Stimulated activated CD8-positive, alpha-beta memory T cell treated with anti-CD3 and anti-CD28 coated beads, Interleukin-15, amount 100 ng/mL, for 1 hour (primary cell): Measurements from ENCODE around the gene NUDT1.

Experiments used
- DNase-seq: peaks from one replicate; pipeline ENCODE4 v3.0.0-alpha.2; 2020; ENCODE audit warnings: low read depth

Gene NUDT1

DNA sequence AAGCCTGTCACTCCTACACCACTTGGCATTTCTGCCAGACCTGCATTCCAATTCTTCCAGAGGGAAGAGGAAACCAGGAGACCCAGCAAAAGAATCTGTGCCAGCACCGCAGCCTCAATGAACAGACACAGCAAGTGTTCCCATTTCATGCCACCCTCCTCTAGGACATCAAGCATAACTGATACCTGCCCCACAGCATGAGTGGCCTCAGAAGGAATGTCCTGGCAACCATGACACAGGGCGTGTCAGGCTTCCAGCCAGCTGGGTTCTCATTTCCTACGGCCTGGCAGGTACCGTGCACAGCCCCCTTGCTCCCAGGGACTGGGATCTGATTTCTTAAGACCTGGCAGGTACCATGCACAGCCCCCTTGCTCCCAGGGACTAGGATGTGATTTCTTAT is 17.1 kb upstream of the NUDT1 start:
- DNase-seq = no peak

DNA sequence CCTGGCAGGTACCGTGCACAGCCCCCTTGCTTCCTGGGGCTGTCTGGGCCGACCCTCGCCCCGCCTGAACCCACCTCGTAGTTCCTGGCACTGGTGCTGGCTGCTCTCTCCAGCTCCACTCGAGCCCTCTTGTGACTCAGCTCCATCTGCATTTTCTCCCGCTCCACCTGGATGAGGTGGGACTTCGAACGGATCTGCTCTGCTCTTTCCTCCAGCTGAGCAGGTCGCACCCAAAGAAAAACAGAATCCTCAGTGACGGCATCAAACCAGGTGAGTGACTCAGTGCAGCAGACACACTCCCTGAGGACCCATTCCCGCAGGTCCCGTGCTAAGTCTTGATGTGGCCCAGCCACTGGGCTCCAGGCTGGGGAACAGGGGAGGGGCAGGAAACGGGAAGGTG is 16.7 kb upstream of the NUDT1 start:
- no peak for DNase-seq

DNA sequence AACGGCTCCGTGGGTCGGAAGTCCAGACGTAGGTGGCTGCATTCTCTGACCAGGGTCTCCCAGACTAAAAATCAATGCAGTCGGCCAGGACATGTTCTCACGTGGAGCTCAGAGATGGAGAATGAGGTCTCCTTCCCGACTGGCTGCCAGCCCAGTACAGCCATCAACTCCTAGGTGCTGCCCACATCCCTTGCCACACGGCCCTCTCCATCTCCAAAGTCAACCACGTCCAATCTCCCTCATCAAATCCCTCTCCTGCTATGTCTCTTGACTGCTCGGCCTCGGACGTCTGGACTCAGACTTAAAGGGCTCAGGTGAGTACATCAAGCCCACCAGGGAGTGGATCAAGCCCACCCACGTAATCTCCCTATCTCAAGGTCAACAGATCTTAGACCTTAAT is 16.2 kb upstream of the NUDT1 start:
- no peak for DNase-seq

- DNase-seq = no peak
These were observed 14.3 kb upstream of the NUDT1 start for GRCh38 chr7:2227699-2228098.

DNA sequence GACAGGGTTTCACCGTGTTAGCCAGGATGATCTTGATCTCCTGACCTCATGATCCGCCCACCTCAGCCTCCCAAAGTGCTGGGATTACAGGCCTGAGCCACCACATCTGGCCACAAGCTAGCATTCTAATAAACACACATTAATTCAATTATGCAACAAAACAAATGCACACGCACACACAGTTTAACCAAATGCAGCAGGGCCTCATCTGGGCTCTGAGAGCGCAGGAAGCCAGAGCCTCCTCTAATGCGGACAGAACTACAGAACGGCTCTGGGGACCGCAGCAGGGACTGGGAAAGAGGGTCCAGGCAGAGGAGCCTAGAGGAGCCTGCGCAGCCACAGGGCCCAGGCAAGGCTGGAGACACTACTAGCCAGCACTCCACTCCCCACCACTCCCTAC is 13.1 kb upstream of the NUDT1 start:
- no peak for DNase-seq

GRCh38 chr7:2229467-2229866 is 12.6 kb upstream of the NUDT1 start:
- no peak for DNase-seq

GRCh38 chr7:2230226-2230625 is 11.8 kb upstream of the NUDT1 start:
- no peak for DNase-seq

DNA sequence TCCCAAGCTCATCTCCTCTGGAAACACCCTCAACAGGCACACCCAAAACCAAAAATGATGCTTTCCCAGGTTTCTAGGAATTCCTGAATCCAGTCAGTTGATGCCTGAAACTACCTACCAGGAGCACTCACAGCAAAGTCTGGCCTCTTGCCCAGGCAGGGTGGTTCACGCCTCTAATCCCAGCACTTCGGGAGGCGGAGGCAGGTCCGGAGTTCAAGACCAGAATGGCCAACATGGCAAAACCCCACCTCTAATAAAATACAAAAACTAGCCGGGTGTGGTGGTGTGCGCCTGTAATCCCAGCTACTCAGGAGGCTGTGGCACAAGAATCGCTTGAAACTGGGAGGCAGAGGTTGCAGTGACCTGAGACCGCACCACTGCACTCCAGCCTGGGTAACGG is 11.1 kb upstream of the NUDT1 start:
- no peak for DNase-seq

DNA sequence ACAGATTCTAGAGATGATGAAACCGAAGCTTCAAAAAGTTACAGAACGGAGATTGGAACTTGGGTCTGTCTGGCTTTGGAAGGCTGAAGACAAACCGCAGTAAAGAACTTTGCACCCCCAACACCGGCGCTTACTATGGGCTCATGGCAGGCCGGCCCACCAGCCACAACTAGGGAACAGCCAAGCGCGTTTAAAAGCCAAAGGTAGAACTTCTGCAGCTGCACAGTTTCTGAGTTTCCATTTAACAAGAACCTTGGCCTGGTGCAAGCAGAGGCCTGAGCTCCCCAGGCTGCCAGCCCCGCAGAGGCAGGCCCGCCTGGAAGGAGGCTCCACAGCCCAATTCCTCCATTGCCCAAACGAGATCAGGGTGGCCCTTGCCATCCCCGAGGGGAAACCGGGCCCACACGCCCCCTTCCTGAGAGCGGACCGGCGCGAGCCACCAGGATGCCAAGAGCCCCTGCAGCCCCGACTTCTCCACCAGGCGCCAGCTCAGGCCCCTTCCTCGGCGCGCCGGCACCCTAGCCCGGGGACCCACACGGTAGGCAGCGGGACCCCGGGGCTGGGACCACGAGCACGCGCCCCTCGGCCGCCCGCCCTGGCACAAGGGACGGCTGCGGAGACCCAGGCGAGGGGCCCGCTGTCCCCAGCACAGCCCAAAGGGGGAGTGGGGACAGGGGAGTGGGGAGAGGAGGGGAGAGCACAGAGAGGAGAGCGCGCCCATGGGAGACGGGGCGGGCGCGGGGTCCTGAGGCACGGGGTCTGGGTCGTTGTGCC is 9.8 kb upstream of the NUDT1 start:
- DNase-seq = no peak

DNA sequence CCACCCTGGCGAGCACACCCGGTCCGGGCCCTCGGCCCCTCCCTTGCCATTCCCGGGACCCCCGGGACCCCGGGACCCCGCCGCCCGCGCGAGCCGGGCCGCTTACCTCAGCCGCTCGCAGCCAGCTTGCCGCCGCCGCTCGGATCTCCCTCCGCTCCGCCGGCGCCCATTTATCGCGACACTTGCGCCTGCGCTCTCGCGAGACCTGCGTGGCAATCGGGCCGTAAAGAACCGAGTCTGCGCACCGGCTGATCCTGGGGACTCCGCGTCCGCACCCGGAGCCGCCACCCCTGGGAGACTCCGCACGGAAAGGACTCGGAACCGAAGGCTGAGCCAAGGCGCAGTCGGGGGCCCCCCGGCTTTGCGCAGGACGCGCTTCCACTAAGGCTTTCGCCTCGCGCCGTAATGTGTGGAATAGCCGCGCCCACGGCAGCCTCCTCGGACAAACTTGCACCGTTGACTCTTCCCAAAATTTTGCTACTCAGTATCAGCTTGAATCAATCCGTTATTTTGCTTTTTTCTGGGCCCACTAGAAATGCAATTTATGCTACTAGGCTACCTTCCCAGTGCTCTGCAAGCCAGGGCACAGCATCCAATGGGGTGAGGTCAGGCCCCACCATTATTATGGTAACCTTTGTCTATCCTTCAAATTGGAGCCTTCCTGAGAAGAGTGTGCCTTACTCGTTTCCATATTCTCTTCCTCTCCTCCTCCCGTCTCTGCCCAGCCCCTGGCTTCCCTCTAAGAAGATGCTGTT is 9.1 kb upstream of the NUDT1 start, which contains the start of gene MAD1L1:
MAD1L1 (minus strand) TSS at position 180 of the 755 bp plus-strand sequence. CDS start 2,812 bp downstream, outside the sequence.
- DNase-seq = peak; percentile 79

GRCh38 chr7:2233926-2234325 is 8.1 kb upstream of the NUDT1 start:
- no peak for DNase-seq

DNA sequence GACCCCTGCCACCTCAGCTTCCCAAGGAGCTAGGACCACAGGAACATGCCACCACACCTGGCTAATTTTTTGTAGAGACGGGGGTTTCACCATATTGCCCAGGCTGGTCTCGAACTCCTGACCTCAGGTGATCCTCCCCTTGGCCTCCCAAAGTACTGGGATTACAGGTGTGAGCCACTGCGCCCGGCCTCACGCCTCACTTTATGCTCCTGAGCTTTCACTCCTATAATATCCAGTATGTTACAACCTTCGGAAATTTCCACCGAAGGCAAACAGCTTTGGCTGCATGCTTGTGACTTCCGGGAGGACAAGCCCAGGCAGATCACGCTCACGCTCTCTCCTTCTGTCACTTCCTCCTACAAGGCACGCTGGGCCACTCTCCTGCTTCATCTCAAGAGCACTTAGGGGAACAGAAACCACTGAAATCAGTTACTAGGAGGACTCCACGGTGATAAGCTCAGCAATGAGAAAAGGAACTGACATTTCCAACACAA is 4.9 kb upstream of the NUDT1 start:
- DNase-seq = no peak

DNA sequence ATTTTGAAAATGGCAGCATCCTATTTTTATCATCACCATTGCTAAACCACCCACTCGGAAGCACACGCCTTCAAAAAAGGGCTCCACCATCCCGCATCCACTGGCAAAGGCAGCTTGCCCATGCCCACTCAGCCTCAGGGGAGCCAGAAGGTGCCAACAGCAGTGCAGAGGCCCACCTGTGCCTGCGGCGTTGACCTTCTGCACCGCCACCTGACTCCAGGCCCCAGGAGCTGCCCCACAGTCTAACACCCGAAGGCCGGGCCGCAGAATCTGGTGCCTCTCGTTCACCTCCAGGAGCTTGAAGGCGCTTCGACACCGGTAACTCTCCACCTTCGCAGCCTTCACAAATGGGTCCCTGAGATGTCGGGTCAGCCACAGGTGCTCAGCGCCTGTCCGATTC is 2.8 kb upstream of the NUDT1 start:
- no peak for DNase-seq

GRCh38 chr7:2242541-2243429 is 759 bp downstream of the NUDT1 start:
- DNase-seq = no peak

DNA sequence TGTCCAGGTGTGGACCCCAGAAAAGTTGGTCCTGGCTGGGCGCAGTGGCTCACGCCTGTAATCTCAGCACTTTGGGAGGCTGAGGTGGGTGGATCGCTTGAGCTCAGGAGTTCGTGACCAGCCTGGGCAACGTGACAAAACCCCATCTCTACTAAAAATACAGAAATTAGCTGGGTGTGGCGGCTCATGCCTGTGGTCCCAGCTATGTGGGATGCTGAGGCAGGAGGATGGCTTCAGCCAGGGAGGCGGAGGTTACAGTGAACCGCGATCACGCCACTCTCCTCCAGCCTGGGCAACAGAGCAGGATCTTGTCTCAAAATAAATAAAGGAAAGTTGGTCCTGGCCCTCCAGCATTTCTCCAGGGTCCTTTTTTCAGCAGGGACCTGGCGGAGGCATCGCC is 1.4 kb downstream of the NUDT1 start:
- no peak for DNase-seq

DNA sequence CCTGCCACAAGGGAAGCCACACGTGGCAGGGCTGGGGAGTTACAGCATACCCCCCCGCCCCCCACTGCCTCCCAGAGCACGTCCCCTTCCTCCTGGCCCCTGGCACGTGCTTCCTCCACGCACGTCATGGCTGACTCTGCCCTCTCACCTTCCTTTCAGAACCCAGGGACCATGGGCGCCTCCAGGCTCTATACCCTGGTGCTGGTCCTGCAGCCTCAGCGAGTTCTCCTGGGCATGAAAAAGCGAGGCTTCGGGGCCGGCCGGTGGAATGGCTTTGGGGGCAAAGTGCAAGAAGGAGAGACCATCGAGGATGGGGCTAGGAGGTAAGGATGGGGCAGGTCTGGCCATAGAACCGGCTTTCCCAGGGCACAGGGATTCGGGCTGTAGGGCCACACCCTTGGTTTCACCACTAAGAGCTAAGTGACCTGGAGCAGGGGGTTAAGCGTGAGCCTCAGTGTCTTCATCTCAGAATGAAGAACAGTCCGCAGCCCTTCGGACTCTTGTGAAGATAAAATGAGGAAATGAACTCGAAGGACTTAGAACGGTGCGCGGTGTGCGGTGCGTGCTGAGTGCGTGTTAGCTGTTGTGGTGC is 2.5 kb downstream of the NUDT1 start:
- DNase-seq = no peak

DNA sequence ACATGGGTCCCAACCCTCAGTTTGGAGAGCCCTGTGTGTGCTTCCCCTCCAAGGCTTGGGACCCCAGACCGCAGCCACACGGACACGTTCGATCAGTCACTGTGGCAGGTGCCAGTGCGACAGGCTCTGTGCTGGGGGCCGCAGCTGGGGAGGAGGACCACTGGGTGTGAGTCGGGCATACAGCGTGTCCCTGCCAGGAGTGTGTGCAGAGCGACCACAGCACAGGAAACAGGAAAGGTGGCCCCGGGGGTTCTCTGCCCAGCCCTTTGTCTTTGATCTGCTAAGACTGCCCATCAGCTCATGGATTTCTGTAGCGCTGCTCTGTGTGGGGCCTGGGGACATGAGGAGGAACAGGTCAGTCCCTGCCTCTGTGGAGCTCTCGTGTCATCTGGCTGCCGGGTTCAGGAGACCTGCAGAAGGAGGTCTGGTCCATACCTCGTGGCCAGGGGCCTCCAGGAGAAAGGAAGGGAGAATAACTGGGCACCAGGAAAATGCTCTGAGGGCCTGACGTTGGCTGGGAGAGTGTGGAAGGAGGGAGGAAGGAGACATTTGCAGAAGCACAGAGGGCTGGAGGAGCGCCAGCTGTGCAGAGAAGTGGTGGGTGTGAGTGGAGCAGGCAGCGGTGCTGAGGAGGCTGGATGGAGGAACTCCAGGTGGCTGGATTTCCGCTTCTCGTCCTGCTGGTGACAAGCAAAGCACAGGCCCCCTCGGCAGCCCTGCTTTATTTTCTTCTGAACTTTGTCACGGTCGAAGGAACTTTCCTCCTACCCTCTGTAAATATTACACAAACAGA is 4.1 kb downstream of the NUDT1 start:
- DNase-seq = no peak

- DNase-seq = no peak
These were observed 5.3 kb downstream of the NUDT1 start for GRCh38 chr7:2247141-2247995.

DNA sequence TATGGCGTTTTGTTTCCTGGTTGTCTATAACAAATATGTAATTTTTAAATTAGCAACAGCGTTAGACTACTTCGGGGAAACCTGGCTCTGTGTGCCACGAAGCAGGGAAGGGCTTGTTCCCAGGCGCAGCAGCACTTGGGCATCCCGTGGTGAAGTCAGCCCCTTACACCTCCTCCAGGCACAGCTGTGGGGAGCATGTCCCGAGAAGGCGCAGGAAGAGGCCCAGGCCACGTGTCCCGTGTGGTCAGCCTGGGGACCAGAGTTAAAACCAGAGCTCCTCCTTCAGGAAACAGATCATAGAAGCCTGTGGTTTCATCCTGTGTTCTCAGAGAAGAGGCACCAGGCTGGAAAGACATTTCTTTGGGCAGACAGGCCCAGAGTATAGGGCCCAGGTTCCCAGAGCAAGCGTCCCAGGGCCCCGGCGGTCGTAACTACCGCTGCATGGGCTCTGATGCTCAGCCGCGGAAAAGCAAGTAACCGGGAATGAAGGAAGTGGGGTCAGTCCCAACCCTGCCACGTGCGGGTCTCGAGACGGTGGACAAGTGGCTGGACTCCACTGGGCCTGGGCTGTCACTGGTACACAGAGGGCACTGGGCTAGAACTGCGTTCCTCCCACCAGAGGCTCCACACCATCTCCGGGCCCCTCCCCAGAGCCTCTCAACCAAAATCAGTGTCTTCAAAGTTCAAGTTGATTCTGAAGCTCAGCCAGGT is 7.1 kb downstream of the NUDT1 start:
- no peak for DNase-seq
